ENCODE results near the gene PRAMEF5.
"Not testable (repeated sequence)": the region's sequence is repeated elsewhere in the genome, so short reads cannot be mapped to it uniquely, and the experiment has no call there.

Gene PRAMEF5

GRCh38 chr1:13298699-13299098, 44.7 kb downstream of the PRAMEF5 start:
- H3K36me3 ChIP-seq (replicated peaks); H3K27me3 ChIP-seq (replicated peaks); H3K27ac ChIP-seq; H3K4me3 ChIP-seq (ENCODE audit: low read depth, low read length); in situ Hi-C loops (cut with HindIII; ENCODE audit: low pct_ligation_motif_present, low sequenced_read_pairs); DNase-seq: not testable (repeated sequence)

- in situ Hi-C loops (cut with HindIII; ENCODE audit: low pct_ligation_motif_present, low sequenced_read_pairs); H3K27me3 ChIP-seq (replicated peaks); H3K36me3 ChIP-seq (replicated peaks); DNase-seq; H3K27ac ChIP-seq; H3K4me3 ChIP-seq (ENCODE audit: low read depth, low read length): not testable (repeated sequence)
Observed at GRCh38 chr1:13302197-13302596, 48.2 kb downstream of the PRAMEF5 start.

- DNase-seq; H3K4me3 ChIP-seq (ENCODE audit: low read depth, low read length); H3K36me3 ChIP-seq (replicated peaks); in situ Hi-C loops (cut with HindIII; ENCODE audit: low pct_ligation_motif_present, low sequenced_read_pairs); H3K27ac ChIP-seq; H3K27me3 ChIP-seq (replicated peaks): not testable (repeated sequence)
Observed at GRCh38 chr1:13303239-13303638, 49.2 kb downstream of the PRAMEF5 start, which contains the start of gene PRAMEF33. Gene PRAMEF33, plus strand, starts transcription at chr1:13303539. Its CDS starts 2,416 bp downstream, at chr1:13305955.
